ENCODE results near the gene ME3.

The ME3 gene

GRCh38 chr11:86594746-86595145 lies 77.7 kb downstream of the ME3 start:
- TF ChIP-seq CTCF (IDR thresholded peaks at IDR 0.05): no peak

GRCh38 chr11:86593833-86594232 lies 78.6 kb downstream of the ME3 start:
- TF ChIP-seq CTCF (IDR thresholded peaks at IDR 0.05): no peak

- TF ChIP-seq CTCF (IDR thresholded peaks at IDR 0.05): no peak
Measured at GRCh38 chr11:86592659-86593451, 79.6 kb downstream of the ME3 start.

DNA sequence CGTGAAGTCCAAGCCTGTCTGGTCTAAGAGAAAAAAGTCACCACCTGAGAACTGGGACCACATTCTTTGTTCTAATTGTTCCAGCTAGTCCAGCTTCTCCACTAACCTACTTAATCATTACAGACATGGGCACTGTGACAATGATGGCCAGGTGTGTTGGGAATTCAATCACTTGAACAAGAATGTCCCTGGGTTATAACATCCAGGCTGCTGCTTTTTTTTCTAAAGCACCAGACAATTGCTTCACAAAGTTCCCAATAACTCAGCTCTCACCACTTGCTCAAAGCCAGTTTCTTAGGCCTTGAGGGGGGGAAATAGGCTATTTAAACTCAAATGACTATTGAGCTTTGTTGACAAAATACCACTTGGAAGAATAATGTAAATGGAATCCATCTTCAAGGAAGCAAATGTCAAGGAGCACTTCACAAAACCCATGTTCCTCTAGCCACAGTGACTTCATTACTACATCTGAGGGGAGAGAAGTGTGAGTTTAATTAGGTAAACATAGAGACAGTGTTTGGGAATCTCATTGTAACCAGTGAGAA lies 80.3 kb downstream of the ME3 start:
- no peak for TF ChIP-seq CTCF (IDR thresholded peaks at IDR 0.05)

GRCh38 chr11:86591631-86592030 lies 80.8 kb downstream of the ME3 start:
- no peak for TF ChIP-seq CTCF (IDR thresholded peaks at IDR 0.05)

- no peak for TF ChIP-seq CTCF (IDR thresholded peaks at IDR 0.05)
Measured at GRCh38 chr11:86589856-86590589, 82.4 kb downstream of the ME3 start.

GRCh38 chr11:86589204-86589603 lies 83.2 kb downstream of the ME3 start:
- TF ChIP-seq CTCF (IDR thresholded peaks at IDR 0.05): no peak

All from LNCAP (cell line).